ENCODE results near the gene CRY1.

DNA sequence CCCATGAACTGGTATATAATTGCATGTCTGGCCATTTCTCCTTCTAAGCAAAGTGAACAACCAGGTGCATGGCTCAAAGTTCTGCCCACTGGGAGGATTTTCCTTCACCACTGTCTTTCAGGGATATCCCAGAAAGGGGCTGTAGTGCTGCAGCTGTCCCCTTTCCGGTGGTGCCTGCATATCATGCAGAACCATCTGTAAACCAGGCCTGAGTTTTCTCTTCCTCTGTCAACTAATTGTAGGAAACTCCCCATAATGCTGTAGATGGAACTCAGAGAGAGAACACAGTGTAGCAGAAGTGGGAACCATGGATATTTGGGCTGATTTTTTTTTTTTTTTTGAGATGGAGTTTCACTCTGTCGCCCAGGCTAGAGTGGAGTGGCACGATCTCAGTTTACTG is 45.6 kb upstream of the CRY1 start:
- TF ChIP-seq POLR2AphosphoS5 (IDR thresholded peaks at IDR 0.05; ENCODE audit: low read depth, low read length) (no peak), POLR2A (IDR thresholded peaks at IDR 0.05; ENCODE audit: low read depth, low read length) (no peak)
